Stimulated activated CD8-positive, alpha-beta memory T cell treated with anti-CD3 and anti-CD28 coated beads, Interleukin-4, amount 100 ng/mL, for 24 hours (primary cell): ENCODE data around the gene KIRREL1.

Experiments
- DNase-seq: peaks from one replicate; pipeline ENCODE4 v3.0.0-alpha.2; 2020; ENCODE audit warnings: low read depth

KIRREL1 gene

DNA sequence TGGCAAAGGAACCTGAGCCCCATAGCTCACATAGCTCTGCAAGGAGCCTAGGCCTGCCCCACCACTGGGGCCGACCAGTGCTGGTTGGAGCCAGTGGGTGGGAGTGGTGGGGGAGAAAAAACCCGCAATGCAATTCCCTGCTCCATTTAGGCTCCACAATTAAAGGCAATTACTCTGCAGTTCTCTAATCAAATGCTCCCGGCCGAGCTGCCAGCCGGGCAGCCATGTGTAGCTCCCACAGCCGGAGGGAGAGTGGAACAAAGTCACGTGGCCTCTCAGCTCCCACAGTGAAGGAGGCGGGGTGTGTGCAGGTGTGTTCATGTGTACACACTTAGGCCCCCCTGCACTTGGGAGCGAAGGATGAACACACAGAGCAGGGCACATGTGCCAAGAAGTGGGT, 81.6 kb downstream of the KIRREL1 start:
- no peak for DNase-seq

DNA sequence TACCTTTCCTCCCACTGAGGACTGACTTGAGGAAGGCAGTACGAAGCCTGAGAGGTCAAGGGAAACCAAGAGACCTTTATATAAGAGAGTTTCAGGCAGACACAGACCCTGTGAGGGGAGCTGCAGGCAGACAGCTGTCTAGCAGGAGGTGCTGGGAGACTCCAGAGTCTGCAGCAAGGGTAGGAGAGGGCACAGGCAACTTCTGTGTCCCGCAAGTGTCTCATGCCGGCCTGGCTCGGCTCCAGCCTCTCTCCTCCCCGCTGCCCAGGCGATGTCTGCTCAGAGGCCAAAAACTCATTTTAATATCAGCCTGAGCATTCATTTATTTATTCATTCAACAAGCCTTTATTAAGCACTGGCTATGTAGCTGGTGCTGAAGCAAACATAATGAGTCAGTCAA, 83.0 kb downstream of the KIRREL1 start:
- no peak for DNase-seq

DNA sequence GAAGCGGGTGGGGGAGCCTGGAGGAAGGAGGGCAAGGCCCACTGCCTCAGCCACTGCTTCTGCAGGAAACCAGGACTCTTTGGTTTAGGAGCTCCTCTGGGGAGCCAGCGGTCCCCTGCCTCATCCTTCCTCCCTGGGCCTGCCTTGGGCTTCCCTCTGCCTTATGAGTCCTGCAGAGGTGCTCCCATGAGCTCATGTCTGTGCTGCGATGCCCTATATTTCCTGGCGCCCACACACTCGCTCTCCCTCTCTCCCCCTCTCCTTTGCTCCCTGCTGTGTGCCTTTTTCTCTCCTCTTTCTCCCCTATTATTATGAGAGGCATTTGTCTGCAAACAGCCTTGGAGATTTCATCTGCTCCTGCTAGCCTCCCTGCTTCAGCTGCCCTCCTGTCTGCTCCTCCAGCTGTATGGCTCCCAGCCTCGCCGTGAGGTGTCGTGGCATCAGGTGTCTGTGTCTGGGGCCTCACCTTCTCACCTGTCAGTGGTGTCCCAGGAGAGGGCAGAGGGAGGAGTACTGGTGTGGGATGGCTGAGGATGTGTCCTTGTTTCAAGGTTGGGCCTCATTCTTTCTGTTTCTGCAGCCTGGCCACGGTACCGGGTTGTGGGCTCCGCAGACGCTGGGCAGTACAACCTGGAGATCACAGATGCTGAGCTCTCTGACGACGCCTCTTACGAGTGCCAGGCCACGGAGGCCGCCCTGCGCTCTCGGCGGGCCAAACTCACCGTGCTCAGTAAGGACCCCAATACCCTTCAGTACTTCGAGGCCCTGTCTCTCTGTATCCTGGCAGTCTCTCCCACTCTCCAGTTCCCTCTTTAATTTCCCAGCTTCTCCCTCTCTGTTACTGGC, 84.2 kb downstream of the KIRREL1 start:
- DNase-seq: no peak

DNA sequence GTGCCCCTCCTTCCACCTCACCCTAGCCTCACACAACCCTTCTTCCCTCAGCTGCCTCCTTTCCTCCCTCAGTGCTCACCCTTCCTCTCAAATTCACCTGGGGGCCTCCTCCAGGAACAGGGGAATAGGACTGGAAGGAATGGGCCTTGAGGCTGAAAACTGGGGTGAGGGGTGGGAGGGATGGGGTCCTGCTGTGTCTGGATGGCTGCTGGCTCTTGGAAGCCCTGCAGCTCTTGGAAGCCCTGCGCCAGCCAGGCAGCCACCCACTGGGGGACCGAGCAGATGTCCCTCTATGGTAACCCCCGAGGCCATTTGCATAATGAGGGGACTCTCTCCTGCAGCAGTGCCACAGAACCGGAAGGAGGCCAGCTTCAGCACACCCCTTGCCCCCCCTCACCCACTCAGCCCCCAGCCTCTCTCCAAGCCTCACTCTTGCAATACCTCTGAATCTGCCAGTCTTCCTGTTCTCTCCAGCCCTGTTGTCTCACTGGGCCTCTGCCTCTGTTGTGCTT, 85.2 kb downstream of the KIRREL1 start:
- no peak for DNase-seq

DNA sequence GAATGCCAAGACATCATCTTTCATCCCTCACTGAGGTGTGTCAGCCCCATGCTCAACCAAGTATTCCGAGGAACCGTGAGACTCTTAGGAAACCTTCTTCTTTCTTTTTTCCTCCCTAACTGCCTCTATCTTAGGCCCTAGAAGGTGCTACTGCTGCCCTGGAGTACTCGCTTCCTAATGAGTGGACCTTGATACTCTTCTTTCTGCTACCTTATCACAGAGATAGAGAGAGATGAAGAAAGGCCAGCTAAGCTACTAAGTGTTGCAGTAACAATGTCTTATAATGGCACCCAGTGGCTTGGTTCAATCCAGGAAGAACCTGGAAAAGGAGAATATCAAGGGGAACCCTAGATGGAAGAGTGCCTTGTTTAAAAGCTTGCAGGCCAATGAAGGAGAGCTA, 86.6 kb downstream of the KIRREL1 start:
- no peak for DNase-seq

DNA sequence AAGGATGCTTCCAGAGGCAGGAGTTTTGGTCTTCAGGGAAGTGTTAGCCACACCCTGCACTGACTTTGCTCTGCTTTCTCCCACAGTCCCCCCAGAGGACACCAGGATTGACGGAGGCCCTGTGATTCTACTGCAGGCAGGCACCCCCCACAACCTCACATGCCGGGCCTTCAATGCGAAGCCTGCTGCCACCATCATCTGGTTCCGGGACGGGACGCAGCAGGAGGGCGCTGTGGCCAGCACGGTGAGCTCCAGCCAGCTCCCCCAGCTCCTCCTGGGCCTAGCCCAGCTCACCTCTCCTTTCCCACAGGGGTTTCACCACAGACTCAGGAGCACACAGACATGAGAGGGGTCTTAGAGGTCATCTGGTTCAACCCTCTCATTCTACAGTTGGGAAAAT, 90.9 kb downstream of the KIRREL1 start:
- no peak for DNase-seq

DNA sequence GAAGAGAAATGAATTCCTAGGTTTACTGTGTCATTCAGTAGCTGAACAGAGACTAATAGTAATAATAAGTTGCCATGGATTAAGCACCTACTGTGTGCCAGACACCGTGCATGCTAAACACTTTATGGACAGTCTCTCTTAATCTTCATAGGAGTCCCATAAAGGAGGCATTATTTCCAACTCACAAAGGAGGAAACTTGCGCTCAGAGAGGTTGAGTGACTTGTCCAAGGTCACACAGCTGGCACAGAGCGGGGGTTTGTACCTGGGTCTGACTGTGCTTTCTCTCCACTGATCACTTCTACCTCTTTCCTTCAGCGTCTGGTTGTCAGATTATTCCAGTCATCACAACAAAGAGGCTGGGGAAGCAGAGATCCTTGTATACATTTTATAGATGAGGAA, 91.3 kb downstream of the KIRREL1 start:
- DNase-seq: no peak

DNA sequence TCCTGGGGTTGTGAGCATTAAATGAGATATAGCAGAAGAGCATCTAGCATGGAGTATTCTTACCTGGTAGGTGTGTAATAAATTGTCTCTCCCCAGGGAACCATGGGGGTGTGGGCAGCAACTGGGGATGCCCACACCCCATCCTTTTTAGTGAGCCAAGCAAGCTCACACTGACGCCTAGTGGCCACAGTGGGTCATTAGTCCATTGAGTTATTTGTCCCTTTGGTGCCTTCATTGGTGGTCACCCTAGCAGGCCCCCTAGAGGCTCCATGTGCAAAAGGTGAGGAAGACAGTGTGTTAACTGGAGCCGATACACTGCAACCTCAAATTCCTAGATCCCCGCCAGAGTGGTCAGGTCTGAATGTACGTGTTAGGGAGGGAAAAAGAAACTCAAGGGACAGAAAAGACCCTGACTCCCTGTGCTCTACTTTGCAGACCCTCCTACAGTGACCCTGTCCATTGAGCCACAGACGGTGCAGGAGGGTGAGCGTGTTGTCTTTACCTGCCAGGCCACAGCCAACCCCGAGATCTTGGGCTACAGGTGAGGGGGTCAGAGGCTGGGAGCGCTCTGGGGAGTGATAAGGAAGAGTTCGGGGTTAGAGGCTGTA, 94.0 kb downstream of the KIRREL1 start:
- peak; percentile 7 for DNase-seq

DNA sequence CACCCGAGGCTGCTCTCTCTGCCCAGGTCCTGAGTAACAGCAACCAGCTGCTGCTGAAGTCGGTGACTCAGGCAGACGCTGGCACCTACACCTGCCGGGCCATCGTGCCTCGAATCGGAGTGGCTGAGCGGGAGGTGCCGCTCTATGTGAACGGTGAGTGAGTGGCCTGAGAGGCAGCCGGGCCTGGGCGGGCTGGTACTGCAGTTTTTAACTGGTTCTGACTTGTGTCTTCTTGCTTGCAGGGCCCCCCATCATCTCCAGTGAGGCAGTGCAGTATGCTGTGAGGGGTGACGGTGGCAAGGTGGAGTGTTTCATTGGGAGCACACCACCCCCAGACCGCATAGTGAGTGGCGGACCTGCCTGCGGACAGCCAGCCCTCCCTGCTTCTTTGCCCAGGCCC, 96.0 kb downstream of the KIRREL1 start:
- no peak for DNase-seq

DNA sequence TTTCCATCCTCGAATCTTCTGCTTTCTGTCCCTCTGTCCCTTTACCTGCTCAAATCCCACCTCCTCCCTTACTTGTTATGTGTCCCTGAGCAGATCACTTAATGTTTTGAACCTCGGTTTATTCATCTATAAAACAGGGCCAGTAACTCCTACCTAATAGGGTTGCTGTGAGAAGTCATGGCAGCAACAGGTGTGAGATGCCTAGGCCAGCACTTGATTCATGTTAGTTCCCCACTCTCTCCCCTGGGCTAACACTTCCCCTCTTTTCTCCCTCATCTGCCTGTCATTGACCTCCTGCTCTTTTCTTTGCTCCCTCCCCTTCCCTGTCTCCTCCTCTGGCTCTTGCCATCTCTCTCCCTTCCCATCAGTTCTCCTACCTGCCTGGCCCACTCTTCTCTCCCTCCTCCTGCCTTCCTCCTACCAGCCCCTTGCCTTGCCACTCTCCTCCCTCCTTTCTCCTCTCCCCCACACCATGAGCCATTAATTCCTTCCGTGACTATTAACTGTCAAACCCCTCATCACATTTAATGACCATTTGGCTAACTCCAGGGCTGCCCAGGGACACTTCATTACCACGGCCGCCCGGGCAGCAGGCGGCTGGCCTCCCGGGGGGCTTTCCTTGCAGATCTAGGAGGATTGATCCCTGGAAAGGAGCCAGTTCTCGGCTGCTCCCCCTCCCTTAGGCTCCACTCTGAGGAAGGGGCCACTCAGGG, 96.6 kb downstream of the KIRREL1 start:
- DNase-seq: no peak

DNA sequence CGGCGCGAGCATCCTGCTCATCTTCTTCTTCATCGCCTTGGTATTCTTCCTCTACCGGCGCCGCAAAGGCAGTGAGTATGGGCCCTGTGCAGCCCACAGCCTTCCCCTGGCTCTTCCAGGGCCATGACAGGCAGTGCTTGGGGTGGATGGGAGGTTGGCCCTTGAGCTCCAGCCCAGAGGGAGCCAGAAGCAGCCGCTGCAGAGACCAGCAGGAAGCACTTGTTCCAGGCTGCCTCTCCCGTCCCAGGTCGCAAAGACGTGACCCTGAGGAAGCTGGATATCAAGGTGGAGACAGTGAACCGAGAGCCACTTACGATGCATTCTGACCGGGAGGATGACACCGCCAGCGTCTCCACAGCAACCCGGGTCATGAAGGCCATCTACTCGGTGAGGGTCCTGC, 99.9 kb downstream of the KIRREL1 start:
- DNase-seq: no peak

DNA sequence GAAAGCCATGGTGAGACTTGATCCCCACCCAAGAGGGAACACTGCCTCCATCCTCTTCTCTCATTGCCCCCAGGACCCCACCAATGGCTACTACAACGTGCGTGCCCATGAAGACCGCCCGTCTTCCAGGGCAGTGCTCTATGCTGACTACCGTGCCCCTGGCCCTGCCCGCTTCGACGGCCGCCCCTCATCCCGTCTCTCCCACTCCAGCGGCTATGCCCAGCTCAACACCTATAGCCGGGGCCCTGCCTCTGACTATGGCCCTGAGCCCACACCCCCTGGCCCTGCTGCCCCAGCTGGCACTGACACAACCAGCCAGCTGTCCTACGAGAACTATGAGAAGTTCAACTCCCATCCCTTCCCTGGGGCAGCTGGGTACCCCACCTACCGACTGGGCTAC, 101.1 kb downstream of the KIRREL1 start:
- DNase-seq: no peak

DNA sequence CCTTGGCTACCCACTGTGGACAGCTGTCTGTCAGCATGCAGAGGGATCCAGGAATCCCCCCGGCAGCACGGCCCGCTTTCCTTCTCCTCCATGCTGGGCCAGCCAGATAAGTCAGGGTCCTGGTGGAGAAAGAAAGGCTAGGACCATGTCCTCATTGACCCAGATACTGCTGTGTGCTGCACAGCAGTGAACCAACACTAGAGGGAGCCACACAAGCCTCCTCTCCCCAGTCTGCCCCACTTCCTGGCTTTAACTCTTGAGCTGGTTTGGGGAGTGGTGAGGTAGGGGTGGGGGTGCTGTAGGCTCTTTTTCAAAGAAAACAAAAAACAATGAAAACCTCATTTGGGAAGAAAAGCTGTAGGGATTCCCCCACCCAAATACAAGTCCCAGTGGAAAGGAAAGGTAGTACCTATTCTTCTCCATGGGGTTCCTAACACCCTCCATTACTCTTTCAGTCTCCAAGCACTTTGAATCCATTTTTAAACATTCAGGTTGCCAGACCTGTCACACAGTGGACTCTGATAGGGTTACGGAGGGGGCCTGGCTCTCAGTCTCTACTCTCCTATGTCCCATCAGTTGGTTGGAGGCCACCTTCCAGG, 102.4 kb downstream of the KIRREL1 start:
- DNase-seq: no peak

DNA sequence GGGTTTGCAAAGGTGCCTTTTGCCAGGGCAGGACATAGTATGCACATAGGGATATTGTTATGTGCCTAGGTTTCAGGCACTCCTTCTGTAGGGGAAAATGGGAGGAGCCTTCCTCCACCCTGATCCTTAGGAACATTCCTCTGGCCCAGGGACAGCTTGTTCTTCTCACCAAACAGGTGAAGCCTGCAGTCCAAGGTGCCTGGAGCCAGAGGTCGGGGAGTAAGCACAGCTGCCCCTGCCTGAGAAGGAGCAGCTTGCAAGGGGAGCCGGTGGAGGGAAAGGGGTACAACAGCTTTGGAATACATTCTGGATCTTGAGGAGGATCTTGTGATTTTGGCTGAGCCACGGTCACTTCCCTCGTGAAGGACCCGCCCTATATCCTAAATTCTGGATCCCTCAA, 104.8 kb downstream of the KIRREL1 start:
- no peak for DNase-seq

DNA sequence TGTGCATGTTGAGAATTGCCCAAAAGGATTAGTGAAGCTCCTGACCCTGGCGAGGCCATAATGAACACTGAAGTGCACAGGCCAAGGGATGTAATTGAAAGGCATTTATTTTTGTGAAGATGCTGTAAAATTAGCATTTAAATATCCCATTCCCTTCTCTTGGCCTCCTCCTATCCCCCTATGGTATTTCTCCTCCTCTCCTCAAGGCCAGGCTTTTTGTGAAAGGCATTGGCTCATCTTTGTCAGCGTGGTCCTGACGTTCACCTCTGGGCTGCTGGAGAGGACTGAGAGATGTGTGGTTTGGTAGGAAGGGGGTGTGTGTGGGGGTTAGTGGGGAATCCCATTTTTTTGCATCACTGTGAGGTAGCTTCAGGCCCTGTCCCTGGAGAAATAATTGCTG, 105.7 kb downstream of the KIRREL1 start:
- DNase-seq: no peak

DNA sequence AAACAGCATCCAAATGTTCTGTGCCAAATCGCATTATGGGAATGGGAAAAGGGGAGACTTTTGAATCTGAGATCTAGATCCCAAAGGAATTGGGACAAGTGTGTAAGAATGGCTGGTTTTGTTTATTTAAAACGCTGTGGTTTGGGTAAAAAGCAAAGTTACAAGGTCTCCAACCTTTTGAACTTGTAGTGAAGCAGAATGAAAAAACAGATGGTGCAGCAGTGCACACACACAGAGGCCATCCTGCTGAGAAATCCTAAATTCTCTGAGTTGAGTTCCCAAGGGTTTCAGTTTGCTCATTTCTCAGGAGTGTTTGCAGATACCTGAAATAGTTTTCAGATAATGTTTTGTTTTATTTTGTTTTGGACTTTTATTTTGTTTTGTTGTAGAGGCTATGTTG, 107.1 kb downstream of the KIRREL1 start:
- DNase-seq: no peak

DNA sequence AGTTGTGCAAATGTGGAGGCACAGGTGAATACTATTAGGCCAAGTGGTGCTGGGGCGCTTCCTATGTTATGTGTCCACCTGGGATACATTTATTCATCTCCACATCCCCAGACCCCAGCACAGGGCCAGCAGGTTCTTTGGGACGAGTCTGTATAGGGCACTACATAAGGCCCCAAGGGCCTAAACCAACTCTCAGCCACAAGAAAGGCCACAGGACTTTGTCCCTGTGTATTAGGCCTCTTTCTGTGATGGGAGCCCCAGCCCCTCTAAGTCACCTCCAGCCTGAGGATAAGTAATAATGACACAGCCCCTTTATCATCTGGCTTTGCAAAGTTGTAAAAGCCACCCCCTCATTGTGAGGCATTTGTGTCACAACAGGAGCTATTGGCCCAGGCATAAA, 108.0 kb downstream of the KIRREL1 start:
- no peak for DNase-seq

DNA sequence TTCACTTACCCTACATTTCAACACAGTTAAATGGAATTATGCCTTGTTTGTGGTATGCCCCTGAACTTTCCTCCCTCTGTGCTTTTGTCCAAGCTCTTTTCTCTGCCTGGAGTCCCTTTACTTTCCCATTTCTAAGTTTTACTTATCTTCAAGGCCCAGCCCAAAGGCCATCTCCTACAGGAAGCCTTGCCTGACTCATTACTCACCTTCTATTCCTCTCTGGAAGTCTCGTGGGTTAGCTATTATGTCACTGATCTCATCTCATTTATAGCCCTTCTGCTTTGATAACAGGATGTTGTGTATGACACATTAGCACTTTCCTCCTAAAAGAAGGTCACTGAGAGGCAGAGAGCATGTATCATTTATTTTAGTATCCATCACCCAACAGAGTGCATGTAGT, 108.5 kb downstream of the KIRREL1 start:
- no peak for DNase-seq

DNA sequence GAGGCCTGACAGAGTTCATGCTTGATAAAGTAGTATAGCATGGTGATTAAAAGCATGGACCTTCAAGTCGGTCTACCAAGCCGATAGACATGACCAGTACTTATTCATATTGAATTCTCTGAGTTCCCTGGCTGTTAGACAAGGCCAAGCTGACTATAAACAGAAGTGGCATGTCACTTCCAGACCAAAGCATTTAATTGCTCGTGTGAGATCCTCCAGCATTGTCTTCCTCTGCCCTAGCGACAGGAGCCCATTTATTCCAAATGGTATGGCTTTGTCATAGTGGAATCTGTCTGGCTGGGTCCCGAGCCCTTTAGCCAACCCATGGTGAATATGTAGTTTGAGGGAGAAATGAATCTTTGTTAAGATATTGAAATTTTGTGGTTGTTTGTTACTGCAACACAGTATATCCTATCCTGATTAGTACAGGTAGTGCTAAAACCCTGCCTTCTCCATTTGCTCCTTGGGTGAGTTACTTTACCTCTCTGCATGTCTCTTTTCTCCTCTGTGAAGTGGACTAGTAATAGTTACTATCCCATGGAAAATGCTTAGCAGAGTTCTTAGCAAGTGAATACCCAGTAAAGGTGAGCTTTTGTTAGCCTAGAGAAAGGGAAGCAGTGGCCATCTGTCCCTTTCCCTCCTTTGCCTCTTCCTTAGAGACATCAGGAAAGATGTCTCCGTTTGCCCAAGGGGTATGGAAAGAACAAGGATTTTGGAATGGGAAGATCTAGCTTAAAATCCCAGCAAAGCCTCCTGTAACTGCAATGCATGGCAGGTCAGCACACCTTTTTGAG, 109.6 kb downstream of the KIRREL1 start:
- no peak for DNase-seq

DNA sequence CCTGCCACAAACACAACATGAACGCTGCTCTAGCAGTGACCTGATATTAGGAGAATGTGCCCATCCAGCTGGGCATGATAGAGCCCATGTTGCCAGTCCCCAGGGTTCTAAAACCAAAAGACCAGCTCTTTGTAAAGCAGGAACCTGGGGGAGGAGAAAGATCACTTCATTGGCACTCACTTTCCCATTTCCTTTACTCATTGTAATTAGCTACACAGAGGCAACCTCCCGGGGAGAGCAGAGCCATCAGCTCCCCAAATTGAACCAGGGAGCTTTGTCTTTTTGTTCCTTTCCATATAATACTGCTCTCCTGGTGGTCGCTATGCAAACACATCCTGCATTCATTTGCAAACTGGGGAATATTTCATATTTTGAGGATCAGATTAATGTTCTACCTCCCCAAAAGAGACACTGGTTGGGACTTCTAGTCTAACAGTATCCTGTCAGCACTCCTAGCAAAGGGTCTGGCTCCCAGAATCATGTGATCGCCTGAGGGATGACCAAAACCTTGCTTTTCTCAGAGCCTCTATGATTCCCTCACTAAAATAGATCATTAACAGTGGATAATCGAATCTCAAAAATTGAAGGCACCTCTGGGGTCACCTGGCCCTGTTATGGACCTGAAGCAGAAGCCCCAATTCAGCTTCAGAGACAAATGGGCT, 110.5 kb downstream of the KIRREL1 start:
- DNase-seq: no peak

DNA sequence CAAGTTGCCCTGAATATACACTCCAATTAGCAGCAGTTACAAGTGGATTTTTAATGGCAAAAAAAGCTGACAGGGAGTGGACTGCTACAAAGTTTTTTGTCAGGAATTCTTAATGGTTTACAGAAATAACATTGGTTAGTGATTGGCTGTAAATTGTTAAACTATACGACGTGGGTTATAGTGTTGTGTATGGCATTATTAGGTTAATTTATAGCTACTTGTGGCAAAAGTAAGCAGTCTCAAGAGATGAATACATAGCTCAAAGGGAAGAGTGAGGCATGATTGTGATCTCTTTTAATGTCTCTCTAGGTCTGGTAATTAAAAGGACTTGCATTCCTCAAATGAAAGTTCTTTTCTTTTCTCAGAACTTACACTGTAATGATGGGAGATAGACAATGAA, 111.4 kb downstream of the KIRREL1 start:
- no peak for DNase-seq
